ENCODE measurements around the gene SH2B3. TPM values are rescaled to one million over a fixed set of nuclear protein-coding genes. Genes with fewer than 3 reads are reported as not detected.

Gene SH2B3
- total and polyA plus RNA-seq, 9 of the 15 experiments (the other 6 are each of a cell fraction or from before 2014, with no cell fraction given) = 10.8 to 75.3 (median 37.4) TPM

DNA sequence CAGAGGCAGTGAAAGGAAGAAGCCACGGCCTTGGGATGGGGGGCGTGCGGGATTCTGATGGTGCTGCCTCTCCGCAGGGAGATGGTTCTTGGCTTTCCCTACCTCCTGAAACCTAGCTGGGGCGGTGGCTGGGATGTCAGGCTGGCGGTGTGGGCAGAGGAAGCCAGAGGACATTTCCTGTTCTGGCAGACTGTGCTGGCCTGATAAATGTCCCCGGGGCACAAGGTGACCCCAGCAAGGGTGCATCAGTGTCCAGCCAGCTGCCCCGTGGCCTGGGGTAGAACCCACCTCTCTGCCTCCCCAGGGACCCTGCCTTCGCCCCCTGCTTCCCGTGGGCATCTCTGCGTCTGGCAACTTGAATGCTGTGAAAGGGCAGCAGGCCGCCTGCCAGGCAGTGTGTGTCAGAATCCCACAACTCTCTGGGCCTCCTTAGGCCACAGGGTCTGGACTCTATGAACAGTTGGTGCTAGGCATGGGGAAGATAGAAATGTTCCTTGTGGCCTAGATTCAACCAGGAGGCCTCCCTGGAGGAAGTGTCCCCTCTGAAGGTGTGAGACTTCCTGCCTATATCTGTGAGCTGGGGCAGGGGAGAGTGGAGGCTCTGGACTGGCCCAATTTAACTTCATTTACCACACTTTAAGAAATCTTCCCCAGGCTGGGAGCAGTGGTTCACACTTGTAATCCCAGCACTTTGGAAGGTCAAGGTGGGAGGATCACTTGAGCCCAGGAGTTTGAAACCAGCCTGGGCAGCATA is 4.9 kb downstream of the SH2B3 start (continued):
- TF ChIP-seq, protein P1, sequence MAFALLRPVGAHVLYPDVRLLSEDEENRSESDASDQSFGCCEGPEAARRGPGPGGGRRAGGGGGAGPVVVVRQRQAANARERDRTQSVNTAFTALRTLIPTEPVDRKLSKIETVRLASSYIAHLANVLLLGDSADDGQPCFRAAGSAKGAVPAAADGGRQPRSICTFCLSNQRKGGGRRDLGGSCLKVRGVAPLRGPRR (CRISPR knock-in tag; IDR thresholded peaks at IDR 0.05) = no peak
- TF ChIP-seq TFAM (CRISPR knock-in tag; conservative IDR thresholded peaks at IDR 0.05) = no peak
- TF ChIP-seq ZNF395 (CRISPR knock-in tag; IDR thresholded peaks at IDR 0.05) = 0 out of 2 replicates have a peak, but pooled peaks have one; percentile 13
- TF ChIP-seq, protein P2, sequence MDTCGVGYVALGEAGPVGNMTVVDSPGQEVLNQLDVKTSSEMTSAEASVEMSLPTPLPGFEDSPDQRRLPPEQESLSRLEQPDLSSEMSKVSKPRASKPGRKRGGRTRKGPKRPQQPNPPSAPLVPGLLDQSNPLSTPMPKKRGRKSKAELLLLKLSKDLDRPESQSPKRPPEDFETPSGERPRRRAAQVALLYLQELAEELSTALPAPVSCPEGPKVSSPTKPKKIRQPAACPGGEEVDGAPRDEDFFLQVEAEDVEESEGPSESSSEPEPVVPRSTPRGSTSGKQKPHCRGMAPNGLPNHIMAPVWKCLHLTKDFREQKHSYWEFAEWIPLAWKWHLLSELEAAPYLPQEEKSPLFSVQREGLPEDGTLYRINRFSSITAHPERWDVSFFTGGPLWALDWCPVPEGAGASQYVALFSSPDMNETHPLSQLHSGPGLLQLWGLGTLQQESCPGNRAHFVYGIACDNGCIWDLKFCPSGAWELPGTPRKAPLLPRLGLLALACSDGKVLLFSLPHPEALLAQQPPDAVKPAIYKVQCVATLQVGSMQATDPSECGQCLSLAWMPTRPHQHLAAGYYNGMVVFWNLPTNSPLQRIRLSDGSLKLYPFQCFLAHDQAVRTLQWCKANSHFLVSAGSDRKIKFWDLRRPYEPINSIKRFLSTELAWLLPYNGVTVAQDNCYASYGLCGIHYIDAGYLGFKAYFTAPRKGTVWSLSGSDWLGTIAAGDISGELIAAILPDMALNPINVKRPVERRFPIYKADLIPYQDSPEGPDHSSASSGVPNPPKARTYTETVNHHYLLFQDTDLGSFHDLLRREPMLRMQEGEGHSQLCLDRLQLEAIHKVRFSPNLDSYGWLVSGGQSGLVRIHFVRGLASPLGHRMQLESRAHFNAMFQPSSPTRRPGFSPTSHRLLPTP (IDR thresholded peaks at IDR 0.05; ENCODE audit: borderline replicate concordance, extremely low read depth, insufficient read length) = peak; percentile 25
- TF ChIP-seq ZNF121 (CRISPR knock-in tag; conservative IDR thresholded peaks at IDR 0.05) = peak; percentile 92
- peak; percentile 90; the same call in 1 of the 2 replicates for TF ChIP-seq SMARCA5 (IDR thresholded peaks at IDR 0.05)
- TF ChIP-seq PTTG1 (tag; IDR thresholded peaks at IDR 0.05; ENCODE audit: low read depth) = no peak
- no peak for TF ChIP-seq GATAD2B (IDR thresholded peaks at IDR 0.05; ENCODE audit: borderline replicate concordance)
- no peak for TF ChIP-seq CBX8 (IDR thresholded peaks at IDR 0.05; ENCODE audit: borderline replicate concordance, extremely low read depth, low read depth, low read length, poor library complexity, severe bottlenecking)
- TF ChIP-seq, protein P3, sequence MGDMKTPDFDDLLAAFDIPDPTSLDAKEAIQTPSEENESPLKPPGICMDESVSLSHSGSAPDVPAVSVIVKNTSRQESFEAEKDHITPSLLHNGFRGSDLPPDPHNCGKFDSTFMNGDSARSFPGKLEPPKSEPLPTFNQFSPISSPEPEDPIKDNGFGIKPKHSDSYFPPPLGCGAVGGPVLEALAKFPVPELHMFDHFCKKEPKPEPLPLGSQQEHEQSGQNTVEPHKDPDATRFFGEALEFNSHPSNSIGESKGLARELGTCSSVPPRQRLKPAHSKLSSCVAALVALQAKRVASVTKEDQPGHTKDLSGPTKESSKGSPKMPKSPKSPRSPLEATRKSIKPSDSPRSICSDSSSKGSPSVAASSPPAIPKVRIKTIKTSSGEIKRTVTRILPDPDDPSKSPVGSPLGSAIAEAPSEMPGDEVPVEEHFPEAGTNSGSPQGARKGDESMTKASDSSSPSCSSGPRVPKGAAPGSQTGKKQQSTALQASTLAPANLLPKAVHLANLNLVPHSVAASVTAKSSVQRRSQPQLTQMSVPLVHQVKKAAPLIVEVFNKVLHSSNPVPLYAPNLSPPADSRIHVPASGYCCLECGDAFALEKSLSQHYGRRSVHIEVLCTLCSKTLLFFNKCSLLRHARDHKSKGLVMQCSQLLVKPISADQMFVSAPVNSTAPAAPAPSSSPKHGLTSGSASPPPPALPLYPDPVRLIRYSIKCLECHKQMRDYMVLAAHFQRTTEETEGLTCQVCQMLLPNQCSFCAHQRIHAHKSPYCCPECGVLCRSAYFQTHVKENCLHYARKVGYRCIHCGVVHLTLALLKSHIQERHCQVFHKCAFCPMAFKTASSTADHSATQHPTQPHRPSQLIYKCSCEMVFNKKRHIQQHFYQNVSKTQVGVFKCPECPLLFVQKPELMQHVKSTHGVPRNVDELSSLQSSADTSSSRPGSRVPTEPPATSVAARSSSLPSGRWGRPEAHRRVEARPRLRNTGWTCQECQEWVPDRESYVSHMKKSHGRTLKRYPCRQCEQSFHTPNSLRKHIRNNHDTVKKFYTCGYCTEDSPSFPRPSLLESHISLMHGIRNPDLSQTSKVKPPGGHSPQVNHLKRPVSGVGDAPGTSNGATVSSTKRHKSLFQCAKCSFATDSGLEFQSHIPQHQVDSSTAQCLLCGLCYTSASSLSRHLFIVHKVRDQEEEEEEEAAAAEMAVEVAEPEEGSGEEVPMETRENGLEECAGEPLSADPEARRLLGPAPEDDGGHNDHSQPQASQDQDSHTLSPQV (IDR thresholded peaks at IDR 0.05) = peak; percentile 54; the same call in 1 of the 2 replicates
- TF ChIP-seq RBFOX2 (IDR thresholded peaks at IDR 0.05; ENCODE audit: low read depth, low read length) = peak; percentile 2; the same call in 1 of the 2 replicates
- TF ChIP-seq, protein P4, sequence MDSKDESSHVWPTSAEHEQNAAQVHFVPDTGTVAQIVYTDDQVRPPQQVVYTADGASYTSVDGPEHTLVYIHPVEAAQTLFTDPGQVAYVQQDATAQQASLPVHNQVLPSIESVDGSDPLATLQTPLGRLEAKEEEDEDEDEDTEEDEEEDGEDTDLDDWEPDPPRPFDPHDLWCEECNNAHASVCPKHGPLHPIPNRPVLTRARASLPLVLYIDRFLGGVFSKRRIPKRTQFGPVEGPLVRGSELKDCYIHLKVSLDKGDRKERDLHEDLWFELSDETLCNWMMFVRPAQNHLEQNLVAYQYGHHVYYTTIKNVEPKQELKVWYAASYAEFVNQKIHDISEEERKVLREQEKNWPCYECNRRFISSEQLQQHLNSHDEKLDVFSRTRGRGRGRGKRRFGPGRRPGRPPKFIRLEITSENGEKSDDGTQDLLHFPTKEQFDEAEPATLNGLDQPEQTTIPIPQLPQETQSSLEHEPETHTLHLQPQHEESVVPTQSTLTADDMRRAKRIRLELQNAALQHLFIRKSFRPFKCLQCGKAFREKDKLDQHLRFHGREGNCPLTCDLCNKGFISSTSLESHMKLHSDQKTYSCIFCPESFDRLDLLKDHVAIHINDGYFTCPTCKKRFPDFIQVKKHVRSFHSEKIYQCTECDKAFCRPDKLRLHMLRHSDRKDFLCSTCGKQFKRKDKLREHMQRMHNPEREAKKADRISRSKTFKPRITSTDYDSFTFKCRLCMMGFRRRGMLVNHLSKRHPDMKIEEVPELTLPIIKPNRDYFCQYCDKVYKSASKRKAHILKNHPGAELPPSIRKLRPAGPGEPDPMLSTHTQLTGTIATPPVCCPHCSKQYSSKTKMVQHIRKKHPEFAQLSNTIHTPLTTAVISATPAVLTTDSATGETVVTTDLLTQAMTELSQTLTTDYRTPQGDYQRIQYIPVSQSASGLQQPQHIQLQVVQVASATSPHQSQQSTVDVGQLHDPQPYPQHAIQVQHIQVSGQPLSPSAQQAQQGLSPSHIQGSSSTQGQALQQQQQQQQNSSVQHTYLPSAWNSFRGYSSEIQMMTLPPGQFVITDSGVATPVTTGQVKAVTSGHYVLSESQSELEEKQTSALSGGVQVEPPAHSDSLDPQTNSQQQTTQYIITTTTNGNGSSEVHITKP (IDR thresholded peaks at IDR 0.05; ENCODE audit: partially characterized antibody) = no peak
